ENCODE results near the gene DPCD. TPM values are rescaled to one million over a fixed set of nuclear protein-coding genes. Genes with fewer than 3 reads are reported as not detected.
A peak's percentile ranks its signal among the peaks of the same experiment; 100 is the strongest.

Gene DPCD
- total and polyA plus RNA-seq, 5 experiments from 2014 or later = 0.75 to 3.0 (median 1.4) TPM

GRCh38 chr10:101607124-101607523 is 19.0 kb downstream of the DPCD start:
- DNase-seq = no peak
- Mint-ChIP-seq H3K36me3 (peaks cover 0 to 60% (median 2%) of the 10 kb centered on the region in 3 donors), H3K27ac (peak overlapping the region in 8 of 10 donors; percentile 1 to 61 (median 30)), H3K9me3 (no peaks in the 10 kb centered on the region), H3K4me1 (peaks cover 0 to 4% (median 1%) of the 10 kb centered on the region in 4 donors), H3K4me3 (peak overlapping the region in 2 of 10 donors; percentile 15 to 42), H3K27me3 (no peaks in the 10 kb centered on the region)
- POLR2A ChIA-PET = no interaction called here
- no peak for ATAC-seq

GRCh38 chr10:101609481-101609880 is 21.4 kb downstream of the DPCD start:
- Mint-ChIP-seq H3K27me3 (no peaks in the 10 kb centered on the region), H3K4me1 (peaks cover 0 to 4% (median 1%) of the 10 kb centered on the region in 4 donors), H3K4me3 (no peak overlapping the region), H3K27ac (peak overlapping the region in 3 of 10 donors; percentile 5 to 67 (median 22)), H3K9me3 (no peaks in the 10 kb centered on the region), H3K36me3 (peaks cover 0 to 54% (median 2%) of the 10 kb centered on the region in 3 donors)
- ATAC-seq (no peak), DNase-seq (no peak)
- POLR2A ChIA-PET = no interaction called here

- ATAC-seq (no peak), DNase-seq (no peak)
- Mint-ChIP-seq H3K27ac (peak overlapping the region in 9 of 10 donors; percentile 31 to 89 (median 65)), H3K27me3 (no peaks in the 10 kb centered on the region), H3K4me3 (no peak overlapping the region), H3K9me3 (no peaks in the 10 kb centered on the region), H3K4me1 (peaks cover 0 to 4% (median 1%) of the 10 kb centered on the region in 4 donors), H3K36me3 (peaks cover 0 to 50% (median 2%) of the 10 kb centered on the region in 3 donors)
- POLR2A ChIA-PET = no interaction called here
Observed at GRCh38 chr10:101611096-101611905, 23.2 kb downstream of the DPCD start.

- ATAC-seq (no peak), DNase-seq (no peak)
- Mint-ChIP-seq H3K4me3 (no peak overlapping the region), H3K27ac (peak overlapping the region in 5 of 10 donors; percentile 19 to 80 (median 27)), H3K36me3 (peaks cover 0 to 52% (median 2%) of the 10 kb centered on the region in 3 donors), H3K4me1 (peaks cover 0 to 4% (median 2%) of the 10 kb centered on the region in 4 donors), H3K9me3 (no peaks in the 10 kb centered on the region), H3K27me3 (no peaks in the 10 kb centered on the region)
- POLR2A ChIA-PET = no interaction called here
Observed at GRCh38 chr10:101612086-101612485, 24.0 kb downstream of the DPCD start.

GRCh38 chr10:101612872-101613271 is 24.8 kb downstream of the DPCD start:
- no peak overlapping the region for H3K4me3 Mint-ChIP-seq
- H3K9me3 Mint-ChIP-seq = no peaks in the 10 kb centered on the region
- peak overlapping the region in 3 of 10 donors; percentile 29 to 67 (median 44) for H3K27ac Mint-ChIP-seq
- POLR2A ChIA-PET = no interaction called here
- H3K4me1 Mint-ChIP-seq = peaks cover 3 to 10% (median 7%) of the 10 kb centered on the region in 4 donors
- ATAC-seq (no peak), DNase-seq (no peak)
- H3K36me3 Mint-ChIP-seq = peaks cover 0 to 59% (median 2%) of the 10 kb centered on the region in 3 donors
- H3K27me3 Mint-ChIP-seq = no peaks in the 10 kb centered on the region

GRCh38 chr10:101613646-101614045 is 25.5 kb downstream of the DPCD start:
- no peak for DNase-seq
- Mint-ChIP-seq H3K27ac (peak overlapping the region in 4 of 10 donors; percentile 25 to 72 (median 40)), H3K9me3 (no peaks in the 10 kb centered on the region), H3K36me3 (peaks cover 0 to 58% (median 4%) of the 10 kb centered on the region in 3 donors), H3K27me3 (no peaks in the 10 kb centered on the region), H3K4me1 (peaks cover 3 to 13% (median 11%) of the 10 kb centered on the region in 4 donors), H3K4me3 (no peak overlapping the region)
- POLR2A ChIA-PET = no interaction called here
- no peak for ATAC-seq

- no peaks in the 10 kb centered on the region for H3K9me3 Mint-ChIP-seq
- no peaks in the 10 kb centered on the region for H3K27me3 Mint-ChIP-seq
- peak overlapping the region in 4 of 10 donors; percentile 18 to 77 (median 48) for H3K27ac Mint-ChIP-seq
- H3K4me3 Mint-ChIP-seq = no peak overlapping the region
- no peak for DNase-seq
- H3K36me3 Mint-ChIP-seq = peaks cover 0 to 61% (median 4%) of the 10 kb centered on the region in 3 donors
- ATAC-seq = no peak
- POLR2A ChIA-PET = no interaction called here
- peaks cover 3 to 12% (median 10%) of the 10 kb centered on the region in 4 donors for H3K4me1 Mint-ChIP-seq
Observed at GRCh38 chr10:101614663-101615524, 26.8 kb downstream of the DPCD start.

- POLR2A ChIA-PET = no interaction called here
- DNase-seq (no peak), ATAC-seq (no peak)
- Mint-ChIP-seq H3K27ac (peak overlapping the region in 5 of 10 donors; percentile 16 to 71 (median 46)), H3K4me1 (peaks cover 3 to 12% (median 10%) of the 10 kb centered on the region in 4 donors), H3K4me3 (no peak overlapping the region), H3K36me3 (peaks cover 0 to 61% (median 4%) of the 10 kb centered on the region in 3 donors), H3K27me3 (no peaks in the 10 kb centered on the region), H3K9me3 (no peaks in the 10 kb centered on the region)
Observed at GRCh38 chr10:101615525-101616116, 27.5 kb downstream of the DPCD start.

- Mint-ChIP-seq H3K4me3 (no peak overlapping the region), H3K27ac (peak overlapping the region in 8 of 10 donors; percentile 3 to 77 (median 50)), H3K4me1 (peaks cover 3 to 12% (median 10%) of the 10 kb centered on the region in 4 donors), H3K27me3 (no peaks in the 10 kb centered on the region), H3K9me3 (no peaks in the 10 kb centered on the region), H3K36me3 (peaks cover 0 to 61% (median 4%) of the 10 kb centered on the region in 3 donors)
- DNase-seq (no peak), ATAC-seq (no peak)
- POLR2A ChIA-PET = interaction anchor here (0.7 kb wide), 1 partner anchor 1387 kb away, joined by 3 read pairs; no protein-coding TSS in a partner anchor
Observed at GRCh38 chr10:101616415-101617101, 28.4 kb downstream of the DPCD start.

- Mint-ChIP-seq H3K4me3 (no peak overlapping the region), H3K9me3 (no peaks in the 10 kb centered on the region), H3K36me3 (peaks cover 0 to 62% (median 5%) of the 10 kb centered on the region in 3 donors), H3K27ac (peak overlapping the region in 9 of 10 donors; percentile 4 to 92 (median 75)), H3K27me3 (no peaks in the 10 kb centered on the region), H3K4me1 (peaks cover 0 to 12% (median 10%) of the 10 kb centered on the region in 4 donors)
- POLR2A ChIA-PET = interaction anchor here (0.7 kb wide), 1 partner anchor 1387 kb away, joined by 3 read pairs; no protein-coding TSS in a partner anchor
- no peak for DNase-seq
- ATAC-seq = no peak
Observed at GRCh38 chr10:101617102-101617823, 29.1 kb downstream of the DPCD start.

GRCh38 chr10:101617824-101618568 is 29.9 kb downstream of the DPCD start:
- H3K4me1 Mint-ChIP-seq = peaks cover 0 to 12% (median 10%) of the 10 kb centered on the region in 4 donors
- H3K4me3 Mint-ChIP-seq = no peak overlapping the region
- POLR2A ChIA-PET = no interaction called here
- DNase-seq (no peak), ATAC-seq (no peak)
- peak overlapping the region in 8 of 10 donors; percentile 38 to 92 (median 68) for H3K27ac Mint-ChIP-seq
- peaks cover 0 to 70% (median 5%) of the 10 kb centered on the region in 3 donors for H3K36me3 Mint-ChIP-seq
- no peaks in the 10 kb centered on the region for H3K9me3 Mint-ChIP-seq
- no peaks in the 10 kb centered on the region for H3K27me3 Mint-ChIP-seq
